Measurements from ENCODE around the gene CPEB4. TPM values are rescaled to one million over a fixed set of nuclear protein-coding genes. Genes with fewer than 3 reads are reported as not detected.

Gene CPEB4
- total and polyA plus RNA-seq, 9 of the 15 experiments (the other 6 are each of a cell fraction or from before 2014, with no cell fraction given) = 7.4 to 21.3 (median 12.4) TPM

GRCh38 chr5:173907284-173907683 lies 19.1 kb downstream of the CPEB4 start:
- intact Hi-C loops (cut with micrococcal nuclease) (no loop called here), in situ Hi-C loops (cut with MboI) (no loop called here)
- WGBS (ENCODE audit: insufficient coverage, low coverage, missing lambda C conversion rate) = 91% methylated on average over 1 of the region's 1 CpG
- Histone ChIP-seq H3K36me3 (ENCODE audit: control insufficient read depth, insufficient read depth, low read length) (peaks cover 37% of the 10 kb centered on the region), H3K79me2 (ENCODE audit: control insufficient read depth, insufficient read depth, low read length) (peaks cover 73% of the 10 kb centered on the region), H3K4me1 (replicated peaks in 1 of 2; ENCODE audit: control insufficient read depth in 2 of 2, insufficient read depth in 2 of 2, low read length in 2 of 2) (peaks cover 0 to 23% of the 10 kb centered on the region in 2 experiments; a peak in 2 of 5 replicates), H3K4me3 (no peak overlapping the region), H3K9me3 (replicated peaks; ENCODE audit: control insufficient read depth, insufficient read depth, low read depth, low read length) (no peaks in the 10 kb centered on the region), H4K20me1 (replicated peaks; ENCODE audit: control insufficient read depth, insufficient read depth, low read length) (no peaks in the 10 kb centered on the region), H2AFZ (ENCODE audit: low read depth, low read length) (no peak overlapping the region), H3K9me1 (ENCODE audit: control insufficient read depth, insufficient read depth, low read length) (no peaks in the 10 kb centered on the region), H3K4me2 (ENCODE audit: insufficient read depth, low read length) (peak overlapping the region; percentile 9; the same call in 1 of the 2 replicates), H3K27ac (ENCODE audit: extremely low read depth, low read depth, low read length) (no peak overlapping the region), H3K9ac (ENCODE audit: insufficient read depth in 1 of 2, low read depth in 2 of 2, low read length in 2 of 2) (no peak overlapping the region), H3K27me3 (ENCODE audit: control insufficient read depth in 2 of 2, insufficient read depth in 2 of 2, low read length in 2 of 2) (no peaks in the 10 kb centered on the region)
- no peak for ATAC-seq
- FAIRE-seq = no peak
- CTCF ChIA-PET (ENCODE audit: low intra/inter-chr PET ratio) = no interaction called here
- TF ChIP-seq PTBP1 (IDR thresholded peaks at IDR 0.05; ENCODE audit: low read depth, low read length) (no peak), TFE3 (CRISPR knock-in tag; IDR thresholded peaks at IDR 0.05) (no peak), PTTG1 (tag; IDR thresholded peaks at IDR 0.05; ENCODE audit: low read depth) (no peak)
- no TSS peak for BruUV-seq (replicated peaks)
- no peak for DNase-seq (ENCODE audit: extremely low read depth in 1 of 4, low spot score in 3 of 4)
- POLR2A ChIA-PET = interaction anchor here (0.6 to 1.3 kb wide), 5 partner anchors 12 to 121 kb away, joined by 3 to 5 read pairs (median 3); no protein-coding TSS in a partner anchor
